Keratinocyte (primary cell): Measurements from ENCODE around the gene NKAP. TPM values are rescaled to one million over a fixed set of nuclear protein-coding genes. Genes with fewer than 3 reads are reported as not detected.
"Not testable (repeated sequence)": the region's sequence is repeated elsewhere in the genome, so short reads cannot be mapped to it uniquely, and the experiment has no call there.

Source experiments
- DNase-seq: peaks from one replicate; pipeline ENCODE4 v3.0.0-alpha.2; 2011; ENCODE audit warnings: low read depth, missing footprints, low spot score
- FAIRE-seq: peaks from 2 replicates; lab custom pipeline; 2011; peaks lifted over from hg19 to GRCh38; lab: Jason Lieb, UNC
- H2AFZ ChIP-seq: 2 replicates; pipeline ENCODE4 v1.6.0; 2012; ENCODE audit warnings: low read length, control low read depth, inconsistent platforms; ENCODE audit not compliant: control insufficient read depth
- H3K27ac ChIP-seq: 2 replicates; pipeline ENCODE4 v1.5.1; 2011; ENCODE audit warnings: low read length; ENCODE audit not compliant: control insufficient read depth, insufficient read depth
- H3K27me3 ChIP-seq: 3 replicates; pipeline ENCODE4 v1.6.0; 2011; ENCODE audit warnings: low read length; ENCODE audit not compliant: control insufficient read depth, insufficient read depth; ENCODE audit errors: extremely low read depth
- H3K36me3 ChIP-seq, 2 experiments: 2 replicates in 1 of 2; 3 replicates in 1 of 2; pipeline ENCODE4 v1.5.1; 2011; ENCODE audit warnings: low read length in 2 of 2, mild to moderate bottlenecking in 1 of 2; ENCODE audit not compliant: control insufficient read depth in 2 of 2, insufficient read depth in 2 of 2; ENCODE audit errors: extremely low read depth in 1 of 2
- H3K4me1 ChIP-seq: 3 replicates; pipeline ENCODE4 v1.5.1; 2011; ENCODE audit warnings: low read length; ENCODE audit not compliant: control insufficient read depth, insufficient read depth; ENCODE audit errors: extremely low read depth
- H3K4me2 ChIP-seq: 3 replicates; pipeline ENCODE4 v1.6.0; 2011; ENCODE audit warnings: low read depth, low read length; ENCODE audit not compliant: control insufficient read depth, insufficient read depth; ENCODE audit errors: extremely low read depth
- H3K4me3 ChIP-seq, 3 experiments: fragments of 200-600 bp in 1 of 3; sonication (generic) in 1 of 3; 2 replicates in 2 of 3; 3 replicates in 1 of 3; pipeline ENCODE4 v1.5.1; 2011 to 2016; ENCODE audit warnings: low read length in 3 of 3, mild to moderate bottlenecking in 3 of 3, control low read depth in 2 of 3, inconsistent platforms in 1 of 3, low read depth in 1 of 3, mixed read lengths in 1 of 3, mixed run types in 1 of 3, moderate library complexity in 1 of 3; ENCODE audit not compliant: control insufficient read depth in 2 of 3, insufficient read depth in 2 of 3; ENCODE audit errors: extremely low read depth in 1 of 3
- H3K79me2 ChIP-seq: 2 replicates; pipeline ENCODE4 v1.6.0; 2012; ENCODE audit warnings: low read length; ENCODE audit not compliant: control insufficient read depth, insufficient read depth
- H3K9ac ChIP-seq: 3 replicates; pipeline ENCODE4 v1.6.0; 2011; ENCODE audit warnings: low read length; ENCODE audit not compliant: control insufficient read depth, insufficient read depth; ENCODE audit errors: extremely low read depth
- H3K9me1 ChIP-seq: 3 replicates; pipeline ENCODE4 v1.6.0; 2011; ENCODE audit warnings: low read length; ENCODE audit not compliant: control insufficient read depth, insufficient read depth; ENCODE audit errors: extremely low read depth
- H3K9me3 ChIP-seq: 2 replicates; pipeline ENCODE4 v1.5.1; 2012; ENCODE audit warnings: low read depth, low read length; ENCODE audit not compliant: control insufficient read depth
- H4K20me1 ChIP-seq: 3 replicates; pipeline ENCODE4 v1.6.0; 2011; ENCODE audit warnings: low read length; ENCODE audit not compliant: control insufficient read depth, insufficient read depth; ENCODE audit errors: extremely low read depth
- CTCF ChIP-seq, 3 experiments: IDR thresholded peaks in 1 of 3; conservative IDR thresholded peaks in 1 of 3; optimal IDR thresholded peaks in 1 of 3; 2 replicates in 2 of 3; 3 replicates in 1 of 3; pipeline versions ENCODE3 to v1.5.1; 2011; ENCODE audit warnings: low read length in 3 of 3, mild to moderate bottlenecking in 3 of 3, moderate library complexity in 2 of 3, control low read depth in 1 of 3, inconsistent platforms in 1 of 3; ENCODE audit not compliant: insufficient read depth in 2 of 3; ENCODE audit errors: extremely low read depth in 1 of 3
- EZH2 ChIP-seq: IDR thresholded peaks from one replicate; pipeline ENCODE4 v1.6.1; 2012; ENCODE audit warnings: inconsistent platforms, mild to moderate bottlenecking, low read length, moderate library complexity
- dilution Hi-C: fragments of 300-500 bp; cut with MboI; formaldehyde crosslinking; loops from one replicate; pipeline ENCODE4 v1.7.0; 2020; ENCODE audit warnings: low sequenced_read_pairs; ENCODE audit not compliant: extremely low pct_ligation_motif_present
- polyA plus RNA-seq, 5 experiments: library from polyadenylated mRNA; depleted of rRNA in 3 of 5; stranded (reverse) in 3 of 5; stranded (forward) in 1 of 5; unstranded in 1 of 5; fragments of >200 nt; gene quantifications; 1 replicate in 1 of 5; 2 replicates in 3 of 5; 3 replicates in 1 of 5; pipeline versions ENCODE4 v1.2.1 to v1.2.3, GENCODE V29; 2011 to 2012; ENCODE audit warnings: missing spikeins in 2 of 5, low read depth in 1 of 5, low replicate concordance in 1 of 5

NKAP gene
- polyA plus RNA-seq, 1 donor (not counting 4 experiments of a cell fraction or from before 2014, with no cell fraction given), result 4.6 TPM

- dilution Hi-C loops, H3K9ac ChIP-seq, H3K79me2 ChIP-seq, H3K4me2 ChIP-seq, H3K9me1 ChIP-seq, H3K36me3 ChIP-seq, H3K4me1 ChIP-seq, DNase-seq, H3K4me3 ChIP-seq, H4K20me1 ChIP-seq, H3K9me3 ChIP-seq, H2AFZ ChIP-seq, H3K27me3 ChIP-seq, H3K27ac ChIP-seq, FAIRE-seq: not testable (repeated sequence)
These were observed 52.9 kb downstream of the NKAP start for GRCh38 chrX:119890626-119891025.

GRCh38 chrX:119887721-119888425 is 55.7 kb downstream of the NKAP start:
- H3K79me2 ChIP-seq, result no peaks in the 10 kb centered on the region
- no peaks in the 10 kb centered on the region for H3K4me1 ChIP-seq
- peak overlapping the region; percentile 8 for H3K4me2 ChIP-seq
- H3K27me3 ChIP-seq, result no peaks in the 10 kb centered on the region
- no peak overlapping the region for H3K9ac ChIP-seq
- peak overlapping the region; percentile 14 for H2AFZ ChIP-seq
- no peaks in the 10 kb centered on the region for H3K9me3 ChIP-seq
- H3K36me3 ChIP-seq, result no peaks in the 10 kb centered on the region
- no peaks in the 10 kb centered on the region for H3K9me1 ChIP-seq
- dilution Hi-C loops, result no loop called here
- no peaks in the 10 kb centered on the region for H4K20me1 ChIP-seq
- TF ChIP-seq EZH2 (no peak), CTCF (optimal IDR thresholded peaks at IDR 0.05 in 1 of 3, IDR thresholded peaks at IDR 0.05 in 1 of 3, conservative IDR thresholded peaks at IDR 0.05 in 1 of 3; ENCODE audit: extremely low read depth in 1 of 3, insufficient read depth in 2 of 3, low read length in 3 of 3) (peak; percentile 39 to 57 (median 50))
- no peak overlapping the region for H3K27ac ChIP-seq
- no peak overlapping the region for H3K4me3 ChIP-seq
- DNase-seq (no peak), FAIRE-seq (no peak)
